SH-SY5Y (cell line): Measurements from ENCODE around the gene TRMT13.

ENCODE experiments used
- GATA2 ChIP-seq: IDR thresholded peaks from 2 replicates; pipeline ENCODE4 v1.6.1; 2011; ENCODE audit warnings: mild to moderate bottlenecking, low read depth, low read length
- GATA3 ChIP-seq: IDR thresholded peaks from 2 replicates; pipeline ENCODE4 v1.6.1; 2011; ENCODE audit warnings: low read depth, mild to moderate bottlenecking, low read length, moderate library complexity

GRCh38 chr1:100122177-100122576 lies 10.8 kb upstream of the TRMT13 start:
- TF ChIP-seq GATA2 (no peak), GATA3 (no peak)
